Endodermal cell (in vitro differentiated cells): ENCODE results near the gene ERLIN1. TPM values are rescaled to one million over a fixed set of nuclear protein-coding genes. Genes with fewer than 3 reads are reported as not detected.

ENCODE experiments used
- DNase-seq: peaks from one replicate; pipeline ENCODE4 v3.0.0-alpha.2; 2017
- H3K27ac ChIP-seq: 2 replicates; pipeline ENCODE4 v1.5.1; 2013; ENCODE audit warnings: mild to moderate bottlenecking, low read depth, low read length, moderate library complexity
- H3K27me3 ChIP-seq: 2 replicates; pipeline ENCODE4 v1.6.1; 2013; ENCODE audit warnings: mild to moderate bottlenecking, low read length, moderate library complexity; ENCODE audit not compliant: insufficient read depth, control insufficient read depth, poor library complexity, severe bottlenecking
- H3K36me3 ChIP-seq: 2 replicates; pipeline ENCODE4 v1.7.0; 2013; ENCODE audit warnings: mild to moderate bottlenecking, low read length, moderate library complexity; ENCODE audit not compliant: control insufficient read depth, insufficient read depth
- H3K4me1 ChIP-seq: one replicate; pipeline ENCODE4 v1.7.0; 2013; ENCODE audit warnings: low read length; ENCODE audit not compliant: control insufficient read depth, insufficient read depth
- H3K4me3 ChIP-seq: 2 replicates; pipeline ENCODE4 v1.5.1; 2013; ENCODE audit warnings: mild to moderate bottlenecking, low read length, moderate library complexity
- H3K9ac ChIP-seq: 2 replicates; pipeline ENCODE4 v1.6.1; 2013; ENCODE audit warnings: mild to moderate bottlenecking, low read length, moderate library complexity; ENCODE audit not compliant: poor library complexity, severe bottlenecking; ENCODE audit errors: extremely low read depth
- H3K9me3 ChIP-seq: 2 replicates; pipeline ENCODE4 v1.6.1; 2013; ENCODE audit warnings: mild to moderate bottlenecking, low read length, moderate library complexity; ENCODE audit not compliant: control insufficient read depth
- H3K27ac Mint-ChIP-seq: 2 replicates; pipeline ENCODE4 v1.8.0; 2020; ENCODE audit warnings: mixed read lengths
- H3K27me3 Mint-ChIP-seq: 2 replicates; pipeline ENCODE4 v1.8.0; 2021; ENCODE audit warnings: mild to moderate bottlenecking, mixed read lengths; ENCODE audit not compliant: insufficient read depth
- H3K36me3 Mint-ChIP-seq: 2 replicates; pipeline ENCODE4 v1.8.0; 2020; ENCODE audit warnings: low read depth, mixed read lengths
- H3K4me1 Mint-ChIP-seq: 2 replicates; pipeline ENCODE4 v1.8.0; 2020; ENCODE audit warnings: mixed read lengths
- H3K4me3 Mint-ChIP-seq: 2 replicates; pipeline ENCODE4 v1.8.0; 2020; ENCODE audit warnings: mild to moderate bottlenecking, moderate library complexity, mixed read lengths
- H3K9me3 Mint-ChIP-seq: 2 replicates; pipeline ENCODE4 v1.8.0; 2020; ENCODE audit warnings: mild to moderate bottlenecking, mixed read lengths
- WGBS, 2 experiments: methylation state at CpG; one replicate each; pipeline versions ENCODE4 v1.1.5 to v1.1.7; 2013; ENCODE audit warnings: missing lambda C conversion rate in 2 of 2, mixed read lengths in 1 of 2; ENCODE audit not compliant: insufficient coverage in 1 of 2, insufficient read length in 1 of 2; 5-methylcytosine and 5-hydroxymethylcytosine counted together
- total RNA-seq, 2 donors: library from RNA; stranded (reverse); fragmentation: NEBNext Ultra II Directional in 1 of 2; extraction: Animal tissue kit (Norgen Biotek cat#: 25700) in 1 of 2; gene quantifications; 2 replicates in 1 of 2; 3 replicates in 1 of 2; pipeline ENCODE4 v1.2.1, GENCODE V29; 2021
- TF ChIP-seq, protein P1 (sequence below): fragments of 200-600 bp; sonication (generic); conservative IDR thresholded peaks from 2 replicates; pipeline ENCODE4 v1.5.0; 2021; ENCODE audit warnings: antibody characterized with exemption, mild to moderate bottlenecking

The ERLIN1 gene
- total RNA-seq, 2 donors from 2014 or later = 35.0 to 42.6 TPM

DNA sequence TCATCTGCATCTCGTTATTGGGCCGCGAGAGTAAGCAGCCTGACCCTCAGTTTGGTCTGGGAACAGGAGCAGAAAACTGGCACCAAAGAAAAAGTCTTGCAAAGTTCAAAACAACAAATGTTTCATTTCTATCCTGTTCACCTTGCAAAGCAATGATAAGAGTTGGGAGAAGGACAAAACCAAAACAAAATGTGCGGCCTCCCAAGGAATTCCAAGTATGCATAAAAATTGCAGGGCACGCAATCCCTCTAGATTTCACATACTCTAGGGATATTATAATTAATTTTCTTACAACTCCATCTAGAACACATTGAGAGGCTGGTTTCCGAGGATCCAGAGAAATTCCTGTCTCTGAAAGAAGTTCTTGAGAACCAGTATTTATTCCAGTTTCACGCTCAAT lies 23.5 kb upstream of the ERLIN1 start:
- no peak overlapping the region for H3K27ac ChIP-seq
- no peaks in the 10 kb centered on the region for H3K27me3 Mint-ChIP-seq
- peak overlapping the region; percentile 70 for H3K27ac Mint-ChIP-seq
- H3K27me3 ChIP-seq = no peaks in the 10 kb centered on the region
- no peak for DNase-seq
- no peaks in the 10 kb centered on the region for H3K4me1 Mint-ChIP-seq
- peaks cover 45% of the 10 kb centered on the region for H3K36me3 Mint-ChIP-seq
- no peaks in the 10 kb centered on the region for H3K9me3 Mint-ChIP-seq
- TF ChIP-seq, protein P1, sequence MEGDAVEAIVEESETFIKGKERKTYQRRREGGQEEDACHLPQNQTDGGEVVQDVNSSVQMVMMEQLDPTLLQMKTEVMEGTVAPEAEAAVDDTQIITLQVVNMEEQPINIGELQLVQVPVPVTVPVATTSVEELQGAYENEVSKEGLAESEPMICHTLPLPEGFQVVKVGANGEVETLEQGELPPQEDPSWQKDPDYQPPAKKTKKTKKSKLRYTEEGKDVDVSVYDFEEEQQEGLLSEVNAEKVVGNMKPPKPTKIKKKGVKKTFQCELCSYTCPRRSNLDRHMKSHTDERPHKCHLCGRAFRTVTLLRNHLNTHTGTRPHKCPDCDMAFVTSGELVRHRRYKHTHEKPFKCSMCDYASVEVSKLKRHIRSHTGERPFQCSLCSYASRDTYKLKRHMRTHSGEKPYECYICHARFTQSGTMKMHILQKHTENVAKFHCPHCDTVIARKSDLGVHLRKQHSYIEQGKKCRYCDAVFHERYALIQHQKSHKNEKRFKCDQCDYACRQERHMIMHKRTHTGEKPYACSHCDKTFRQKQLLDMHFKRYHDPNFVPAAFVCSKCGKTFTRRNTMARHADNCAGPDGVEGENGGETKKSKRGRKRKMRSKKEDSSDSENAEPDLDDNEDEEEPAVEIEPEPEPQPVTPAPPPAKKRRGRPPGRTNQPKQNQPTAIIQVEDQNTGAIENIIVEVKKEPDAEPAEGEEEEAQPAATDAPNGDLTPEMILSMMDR = no peak
- no peak overlapping the region for H3K9ac ChIP-seq
- no peaks in the 10 kb centered on the region for H3K9me3 ChIP-seq
- no peaks in the 10 kb centered on the region for H3K4me1 ChIP-seq
- no peak overlapping the region for H3K4me3 Mint-ChIP-seq
- peaks cover 73% of the 10 kb centered on the region for H3K36me3 ChIP-seq
- WGBS, 2 experiments = 93 to 100% methylated on average over 2 to 7 of the region's 7 CpGs
- no peak overlapping the region for H3K4me3 ChIP-seq

DNA sequence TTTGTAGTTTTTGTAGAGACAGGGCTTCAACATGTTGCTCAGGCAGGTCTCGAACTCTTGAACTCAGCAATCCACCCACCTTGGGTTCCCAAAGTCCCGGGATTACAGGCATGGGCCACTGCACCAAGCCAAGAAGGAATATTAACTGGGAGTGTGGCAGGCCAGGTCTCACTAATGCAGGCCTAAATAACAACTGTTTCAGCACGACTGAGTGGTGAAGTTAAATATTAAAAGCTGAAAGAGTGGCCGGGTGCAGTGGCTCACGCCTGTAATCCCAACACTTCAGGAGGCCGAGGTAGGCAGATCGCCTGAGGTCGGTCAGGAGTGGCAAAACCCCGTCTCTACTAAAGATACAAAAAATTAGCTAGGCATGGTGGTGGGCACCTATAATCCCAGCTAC lies 22.4 kb upstream of the ERLIN1 start:
- Histone ChIP-seq H3K9ac (no peak overlapping the region), H3K27ac (no peak overlapping the region), H3K9me3 (no peaks in the 10 kb centered on the region), H3K36me3 (peaks cover 79% of the 10 kb centered on the region), H3K4me1 (no peaks in the 10 kb centered on the region), H3K27me3 (no peaks in the 10 kb centered on the region), H3K4me3 (no peak overlapping the region)
- Mint-ChIP-seq H3K27ac (no peak overlapping the region), H3K4me3 (no peak overlapping the region), H3K4me1 (no peaks in the 10 kb centered on the region), H3K9me3 (no peaks in the 10 kb centered on the region), H3K27me3 (no peaks in the 10 kb centered on the region), H3K36me3 (peaks cover 48% of the 10 kb centered on the region)
- DNase-seq = no peak
- 90 to 92% methylated on average over 9 of the region's 9 CpGs for WGBS, 2 experiments
- TF ChIP-seq, protein P1 = no peak

DNA sequence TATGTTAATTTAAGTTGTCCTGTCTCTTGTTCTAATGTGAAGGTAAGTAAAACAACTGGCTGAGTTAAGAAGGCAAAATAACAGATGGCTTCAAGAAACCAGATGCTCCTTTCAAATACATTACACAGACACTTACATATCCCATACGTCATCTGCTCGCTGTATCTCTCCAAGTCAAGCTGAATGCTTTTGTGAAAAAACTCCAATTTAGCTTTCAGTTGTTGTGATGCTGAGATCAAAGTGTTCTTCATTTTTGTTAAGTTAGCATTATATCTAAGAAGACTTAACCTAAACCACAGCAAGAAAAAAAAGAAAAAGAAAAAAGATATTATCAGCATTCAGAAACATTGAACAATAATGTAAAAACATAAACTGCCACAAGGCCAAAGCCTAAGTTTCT lies 18.5 kb upstream of the ERLIN1 start:
- Histone ChIP-seq H3K9me3 (no peaks in the 10 kb centered on the region), H3K4me3 (no peak overlapping the region), H3K36me3 (peaks cover 76% of the 10 kb centered on the region), H3K27me3 (no peaks in the 10 kb centered on the region), H3K9ac (no peak overlapping the region), H3K4me1 (no peaks in the 10 kb centered on the region), H3K27ac (no peak overlapping the region)
- TF ChIP-seq, protein P1 = no peak
- no peak overlapping the region for H3K4me3 Mint-ChIP-seq
- H3K4me1 Mint-ChIP-seq = no peaks in the 10 kb centered on the region
- H3K27me3 Mint-ChIP-seq = no peaks in the 10 kb centered on the region
- H3K9me3 Mint-ChIP-seq = no peaks in the 10 kb centered on the region
- 80 to 94% methylated on average over 2 of the region's 2 CpGs for WGBS, 2 experiments
- DNase-seq = no peak
- H3K27ac Mint-ChIP-seq = no peak overlapping the region
- H3K36me3 Mint-ChIP-seq = peaks cover 53% of the 10 kb centered on the region
